WI38 (cell line): ENCODE measurements around the gene CLRN1.

Experiments
- H3K4me3 ChIP-seq: 2 replicates; pipeline ENCODE4 v1.5.1; 2011; ENCODE audit warnings: low read depth, mild to moderate bottlenecking, control low read depth, low read length
- TF ChIP-seq, protein P1 (sequence below): IDR thresholded peaks from 2 replicates; pipeline ENCODE4 v1.5.1; 2012; ENCODE audit warnings: low read depth, mild to moderate bottlenecking, control low read depth, low read length

Gene CLRN1

DNA sequence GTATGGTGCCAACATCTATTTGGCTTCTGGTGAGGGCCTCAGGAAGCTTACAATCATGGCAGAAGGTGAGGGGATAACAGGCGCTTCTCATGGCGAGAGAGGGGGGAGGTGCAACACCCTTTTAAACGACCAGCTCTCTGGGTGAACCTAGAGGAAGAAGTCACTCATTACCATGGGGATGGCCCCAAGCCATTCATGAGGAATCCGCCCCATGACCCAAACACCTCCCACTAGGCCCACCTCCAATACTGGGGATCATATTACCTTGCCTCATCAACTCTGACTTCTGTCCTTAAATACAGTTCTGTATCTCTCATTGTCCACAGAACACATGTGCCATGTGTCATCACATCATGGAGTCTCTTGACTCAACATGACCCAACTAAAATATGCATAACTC is 37.5 kb upstream of the CLRN1 start:
- H3K4me3 ChIP-seq: no peak overlapping the region
- TF ChIP-seq, protein P1, sequence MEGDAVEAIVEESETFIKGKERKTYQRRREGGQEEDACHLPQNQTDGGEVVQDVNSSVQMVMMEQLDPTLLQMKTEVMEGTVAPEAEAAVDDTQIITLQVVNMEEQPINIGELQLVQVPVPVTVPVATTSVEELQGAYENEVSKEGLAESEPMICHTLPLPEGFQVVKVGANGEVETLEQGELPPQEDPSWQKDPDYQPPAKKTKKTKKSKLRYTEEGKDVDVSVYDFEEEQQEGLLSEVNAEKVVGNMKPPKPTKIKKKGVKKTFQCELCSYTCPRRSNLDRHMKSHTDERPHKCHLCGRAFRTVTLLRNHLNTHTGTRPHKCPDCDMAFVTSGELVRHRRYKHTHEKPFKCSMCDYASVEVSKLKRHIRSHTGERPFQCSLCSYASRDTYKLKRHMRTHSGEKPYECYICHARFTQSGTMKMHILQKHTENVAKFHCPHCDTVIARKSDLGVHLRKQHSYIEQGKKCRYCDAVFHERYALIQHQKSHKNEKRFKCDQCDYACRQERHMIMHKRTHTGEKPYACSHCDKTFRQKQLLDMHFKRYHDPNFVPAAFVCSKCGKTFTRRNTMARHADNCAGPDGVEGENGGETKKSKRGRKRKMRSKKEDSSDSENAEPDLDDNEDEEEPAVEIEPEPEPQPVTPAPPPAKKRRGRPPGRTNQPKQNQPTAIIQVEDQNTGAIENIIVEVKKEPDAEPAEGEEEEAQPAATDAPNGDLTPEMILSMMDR: no peak

DNA sequence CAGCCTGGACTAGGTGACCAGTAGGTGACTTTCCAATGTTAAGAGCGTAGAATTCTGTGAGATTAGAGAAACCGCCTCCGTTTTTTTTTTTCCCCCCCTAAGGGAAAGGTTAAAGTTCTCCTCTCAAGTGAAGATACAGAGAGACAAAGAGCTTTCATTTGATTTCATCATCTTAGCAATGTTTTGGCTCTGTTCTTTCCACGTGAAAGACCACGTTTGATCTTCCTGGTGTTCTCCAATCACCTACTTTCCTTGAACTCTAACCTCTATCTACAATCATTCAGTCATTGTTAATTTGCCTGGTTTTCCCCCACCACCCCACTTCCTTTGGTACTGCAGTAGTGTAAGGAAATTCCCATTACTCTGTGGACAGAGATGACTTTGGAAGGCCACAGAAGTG is 36.9 kb upstream of the CLRN1 start:
- H3K4me3 ChIP-seq: no peak overlapping the region
- TF ChIP-seq, protein P1: no peak

DNA sequence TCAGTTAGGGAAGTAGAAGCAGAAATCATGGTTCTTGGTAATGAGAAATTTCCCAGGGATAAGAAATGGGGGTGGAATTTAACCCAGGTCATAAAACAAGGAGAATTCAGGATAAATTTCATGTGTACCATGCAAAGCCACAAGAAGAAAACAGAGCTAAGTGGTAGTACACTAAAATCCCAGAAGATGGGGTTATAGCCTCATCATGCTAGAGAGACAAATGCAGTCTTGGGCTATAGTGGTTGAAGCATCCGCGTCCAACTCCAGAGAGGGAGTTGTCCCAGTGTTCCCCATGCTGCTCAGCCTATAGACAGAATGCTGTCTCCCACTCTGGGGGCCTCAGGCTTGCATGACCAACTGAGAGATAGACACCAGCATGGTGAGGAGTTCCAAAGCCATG is 36.2 kb upstream of the CLRN1 start:
- TF ChIP-seq, protein P1: peak; percentile 42; the same call in 1 of the 2 replicates
- no peak overlapping the region for H3K4me3 ChIP-seq

DNA sequence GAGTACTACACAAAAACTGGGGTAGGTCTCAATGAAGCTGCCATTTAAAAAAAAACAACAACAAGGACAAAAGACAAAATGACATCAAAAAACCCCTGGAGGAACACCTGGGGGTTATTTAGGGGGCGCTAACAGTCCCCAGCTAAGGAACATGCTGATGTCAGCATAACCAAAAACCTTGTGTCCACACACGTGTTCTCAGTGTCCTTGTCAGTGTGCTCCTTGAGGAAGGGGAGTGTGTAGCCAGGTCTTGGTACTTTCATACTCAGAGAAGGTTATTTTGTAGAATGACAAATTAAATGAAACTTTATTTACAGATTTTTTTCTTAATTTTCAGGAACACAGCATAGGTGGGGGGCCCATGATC is 31.2 kb upstream of the CLRN1 start:
- TF ChIP-seq, protein P1: no peak
- H3K4me3 ChIP-seq: no peak overlapping the region

DNA sequence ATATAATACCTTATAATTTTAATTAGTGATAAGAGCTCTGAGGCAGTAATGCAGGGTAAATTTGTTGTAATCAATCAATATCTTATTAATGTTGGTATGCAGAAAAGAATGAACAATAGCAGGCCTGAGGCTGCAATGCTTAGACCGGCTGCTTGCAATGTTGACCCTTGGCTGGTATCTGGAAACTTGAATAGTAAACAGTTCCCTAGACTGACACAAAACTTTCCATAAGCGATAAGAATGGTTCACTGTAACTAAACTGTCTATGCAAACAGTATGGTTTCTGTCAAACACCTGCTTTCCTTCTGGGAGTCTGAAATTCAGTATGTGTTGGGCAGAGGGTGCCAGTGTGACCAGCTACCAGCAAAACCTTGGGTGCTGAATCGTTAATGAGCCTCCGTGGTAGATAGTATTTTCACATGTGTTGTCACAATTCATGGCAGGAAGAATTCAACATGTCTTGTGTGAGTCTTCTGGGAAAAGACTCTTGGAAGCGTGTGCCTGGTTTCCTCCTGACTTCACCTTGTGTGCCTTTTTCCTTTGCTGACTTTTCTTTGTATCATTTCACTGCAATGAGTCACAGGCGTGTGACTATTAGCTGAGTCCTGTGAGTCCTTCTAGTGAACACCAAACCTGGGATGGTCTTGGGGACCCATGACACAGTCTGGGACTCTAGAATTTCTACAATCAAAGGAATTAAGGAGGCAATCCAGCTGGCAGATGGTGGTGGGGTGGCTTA is 30.7 kb upstream of the CLRN1 start:
- H3K4me3 ChIP-seq: no peak overlapping the region
- TF ChIP-seq, protein P1: no peak

DNA sequence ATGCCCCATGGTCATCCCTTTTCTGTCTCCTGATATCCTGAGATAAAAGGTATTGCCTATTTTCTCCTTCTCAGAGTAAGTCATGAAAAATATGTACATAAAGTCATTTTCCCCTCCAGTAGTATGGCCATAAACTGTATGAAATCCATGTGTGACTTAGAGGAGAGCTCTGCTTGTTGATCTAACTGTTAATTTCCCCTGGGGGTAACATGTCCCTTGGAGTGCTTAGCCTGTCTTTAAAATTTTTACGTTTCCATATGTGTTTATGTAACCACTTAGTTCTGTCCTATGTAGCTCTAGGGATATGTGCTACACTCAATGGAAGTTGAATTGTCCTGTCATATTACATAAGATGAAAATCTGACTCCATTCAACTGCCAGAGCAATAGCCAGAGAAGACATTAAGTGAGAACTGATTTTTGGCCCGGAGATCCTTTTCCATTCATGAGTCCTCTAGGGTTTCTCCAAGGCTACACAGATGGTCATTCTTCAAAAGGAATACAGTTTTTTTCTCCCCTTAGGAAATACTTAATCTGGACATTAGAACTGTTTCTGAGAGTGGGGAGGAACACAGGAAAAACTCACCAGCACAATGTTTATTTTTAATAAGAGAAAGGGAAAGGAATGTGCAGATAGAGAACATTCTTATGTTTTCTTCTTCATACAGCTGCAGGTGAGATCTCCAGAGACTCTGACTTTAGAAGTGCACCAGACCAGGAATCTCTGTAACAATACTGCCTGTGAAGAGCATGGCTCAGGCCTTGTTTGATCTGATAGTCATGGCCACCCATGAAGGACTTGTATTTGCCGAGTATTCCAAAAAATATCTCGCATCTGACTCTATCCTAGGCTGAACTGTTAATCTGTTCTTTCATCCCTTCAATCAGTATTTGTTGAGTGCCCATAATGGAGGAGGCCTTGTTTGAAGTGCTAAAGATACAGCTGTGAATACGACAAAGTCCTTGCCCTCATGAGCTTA is 29.8 kb upstream of the CLRN1 start:
- TF ChIP-seq, protein P1: no peak
- no peak overlapping the region for H3K4me3 ChIP-seq

DNA sequence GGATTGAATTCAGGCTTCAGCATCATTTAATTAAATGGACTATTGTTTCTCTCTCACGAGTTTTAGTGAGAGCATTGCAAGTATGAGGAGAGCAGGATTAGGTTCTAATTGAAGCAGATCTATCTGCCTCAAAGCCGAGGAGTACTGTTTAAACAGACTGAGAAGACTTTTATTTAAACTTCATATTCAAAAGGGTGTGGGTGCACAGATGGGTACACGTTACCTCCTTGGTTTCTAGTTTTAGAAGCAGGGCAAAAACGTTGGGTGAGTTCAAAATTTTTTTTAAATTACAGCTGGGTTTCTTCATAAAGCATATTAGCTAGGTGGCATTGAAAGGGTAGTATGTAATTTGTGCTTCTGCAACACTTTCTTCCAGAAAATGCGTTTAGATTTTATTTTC is 26.5 kb upstream of the CLRN1 start:
- no peak overlapping the region for H3K4me3 ChIP-seq
- TF ChIP-seq, protein P1: no peak
